GM12872 (cell line): ENCODE measurements around the gene GPS1.

Experiments
- CTCF ChIP-seq: IDR thresholded peaks from 3 replicates; pipeline ENCODE4 v1.5.1; 2011; ENCODE audit warnings: low read depth, mild to moderate bottlenecking, low read length, moderate library complexity; ENCODE audit not compliant: insufficient read depth

GPS1 gene

DNA sequence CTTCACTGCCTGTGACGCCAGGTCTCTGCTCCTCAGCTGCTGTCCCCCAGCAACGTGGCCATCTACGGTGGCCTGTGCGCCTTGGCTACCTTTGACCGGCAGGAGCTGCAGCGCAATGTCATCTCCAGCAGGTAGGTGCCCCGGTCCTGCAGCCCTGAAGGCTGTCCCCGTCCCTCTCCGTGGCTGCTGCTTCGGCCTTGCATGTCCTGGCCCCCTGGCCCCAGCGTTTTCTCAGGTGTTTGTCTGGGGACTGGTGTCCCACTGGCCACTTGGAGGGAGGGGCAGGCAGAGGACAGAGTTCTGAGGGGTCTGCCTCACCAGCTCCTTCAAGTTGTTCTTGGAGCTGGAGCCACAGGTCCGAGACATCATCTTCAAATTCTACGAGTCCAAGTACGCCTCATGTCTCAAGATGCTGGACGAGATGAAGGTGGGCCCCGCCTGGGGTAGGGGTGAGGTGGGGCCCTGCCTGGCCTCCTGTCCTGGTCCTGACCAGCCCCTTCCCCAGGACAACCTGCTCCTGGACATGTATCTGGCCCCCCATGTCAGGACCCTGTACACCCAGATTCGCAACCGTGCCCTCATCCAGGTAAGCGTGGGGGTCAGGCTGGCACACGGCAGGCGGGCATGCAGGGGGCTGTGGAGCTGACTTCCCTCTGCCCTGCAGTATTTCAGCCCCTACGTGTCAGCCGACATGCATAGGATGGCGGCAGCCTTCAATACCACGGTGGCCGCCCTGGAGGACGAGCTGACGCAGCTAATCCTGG is 4.4 kb downstream of the GPS1 start:
- no peak for TF ChIP-seq CTCF

- no peak for TF ChIP-seq CTCF
These were observed 5.3 kb downstream of the GPS1 start for GRCh38 chr17:82056729-82057621.

- no peak for TF ChIP-seq CTCF
These were observed 6.6 kb downstream of the GPS1 start for GRCh38 chr17:82058230-82058854.

GRCh38 chr17:82058855-82059249 is 7.2 kb downstream of the GPS1 start:
- no peak for TF ChIP-seq CTCF

DNA sequence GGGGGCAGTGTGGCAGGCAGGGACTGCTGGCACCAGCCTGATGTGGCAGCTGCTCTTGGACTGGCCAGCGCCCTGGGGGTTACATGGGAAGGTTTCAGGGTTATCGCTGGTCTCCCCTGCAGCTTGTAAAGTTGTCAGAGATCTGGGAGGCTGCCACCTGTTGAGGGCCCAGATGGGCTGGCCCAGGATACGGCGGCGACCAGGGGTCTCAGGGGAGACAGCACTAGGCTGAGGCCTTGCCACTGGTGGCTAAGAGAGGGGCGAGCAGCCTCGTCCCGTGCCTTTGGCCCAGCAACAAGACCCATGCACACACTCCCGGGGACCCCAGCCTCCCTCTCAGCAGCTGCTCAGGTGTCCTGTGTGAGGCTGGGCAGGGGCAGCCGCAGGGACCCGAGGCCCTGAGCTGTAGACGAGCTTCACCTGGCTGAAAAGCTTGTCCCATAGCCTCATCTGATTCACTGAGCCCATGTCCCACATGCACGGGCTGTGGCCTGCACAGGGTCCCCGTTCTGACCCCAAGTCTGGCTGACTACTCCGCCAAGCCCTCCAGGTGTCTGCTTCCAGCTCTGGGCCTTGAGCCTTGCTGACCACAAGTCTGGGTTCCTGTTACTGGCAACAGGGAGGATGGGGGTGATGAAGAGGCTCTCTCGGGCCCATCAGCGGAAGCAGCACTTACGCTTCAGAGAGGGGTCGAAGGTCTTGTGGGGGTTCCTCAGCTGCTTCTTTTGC is 7.7 kb downstream of the GPS1 start:
- no peak for TF ChIP-seq CTCF

GRCh38 chr17:82060001-82060380 is 8.3 kb downstream of the GPS1 start:
- TF ChIP-seq CTCF, result no peak
